CD4-positive, alpha-beta T cell (primary cell): ENCODE data around the gene EMC8. TPM values are rescaled to one million over a fixed set of nuclear protein-coding genes. Genes with fewer than 3 reads are reported as not detected.

Experiments
- ATAC-seq: fragments of 200-7000 bp; cut with Tn5 transposase; one replicate; pipeline ENCODE4 v1.10.0; 2022; ENCODE audit warnings: mild to moderate bottlenecking; ENCODE audit not compliant: poor library complexity
- CTCF ChIA-PET: fragments of 350-600 bp; sonication (Branson Sonifier 250); formaldehyde crosslinking; loops from one replicate; lab custom pipeline; 2021; ENCODE audit warnings: antibody characterized with exemption, inconsistent platforms; lab: Charles Lee
- POLR2A ChIA-PET: fragments of 350-600 bp; sonication (Branson Sonifier 250); formaldehyde crosslinking; loops from one replicate; lab custom pipeline; 2021; ENCODE audit warnings: antibody characterized with exemption, inconsistent platforms; lab: Charles Lee
- DNase-seq, 14 experiments: peaks; one replicate each; pipeline ENCODE4 v3.0.0-alpha.2; 2013 to 2020; ENCODE audit warnings: mixed read lengths in 2 of 14
- H3K27ac ChIP-seq, 2 donors: one replicate each; pipeline versions ENCODE4 v1.5.1 to v1.7.0; 2013; ENCODE audit warnings: low read length in 2 of 2, low read depth in 1 of 2, mild to moderate bottlenecking in 1 of 2
- H3K27me3 ChIP-seq, 2 experiments: 1 replicate in 1 of 2; 2 replicates in 1 of 2; pipeline versions ENCODE4 v1.6.1 to v1.7.0; 2013; ENCODE audit warnings: low read length in 2 of 2, control low read depth in 1 of 2, mild to moderate bottlenecking in 1 of 2, moderate library complexity in 1 of 2; ENCODE audit not compliant: insufficient read depth in 2 of 2, control insufficient read depth in 1 of 2
- H3K36me3 ChIP-seq: one replicate; pipeline ENCODE4 v1.6.1; 2013; ENCODE audit warnings: low read length, control low read depth; ENCODE audit not compliant: insufficient read depth
- H3K4me1 ChIP-seq: one replicate; pipeline ENCODE4 v1.6.1; 2013; ENCODE audit warnings: low read length, control low read depth; ENCODE audit not compliant: insufficient read depth
- H3K4me3 ChIP-seq: one replicate; pipeline ENCODE4 v1.5.1; 2013; ENCODE audit warnings: mild to moderate bottlenecking, low read length, moderate library complexity
- H3K9me3 ChIP-seq, 2 experiments: 1 replicate in 1 of 2; 2 replicates in 1 of 2; pipeline versions ENCODE4 v1.6.1 to v1.7.0; 2013; ENCODE audit warnings: low read length in 2 of 2, mild to moderate bottlenecking in 2 of 2, control low read depth in 1 of 2, moderate library complexity in 1 of 2; ENCODE audit not compliant: control insufficient read depth in 1 of 2, insufficient read depth in 1 of 2
- H3K27ac Mint-ChIP-seq: one replicate; pipeline ENCODE4 v1.8.0; 2020; ENCODE audit warnings: mixed read lengths
- H3K27me3 Mint-ChIP-seq: one replicate; pipeline ENCODE4 v1.8.0; 2021; ENCODE audit warnings: mixed read lengths
- H3K36me3 Mint-ChIP-seq: one replicate; pipeline ENCODE4 v1.8.0; 2021; ENCODE audit warnings: low read depth, mixed read lengths
- H3K4me1 Mint-ChIP-seq: one replicate; pipeline ENCODE4 v1.8.0; 2021; ENCODE audit warnings: low read depth, mixed read lengths
- H3K4me3 Mint-ChIP-seq: one replicate; pipeline ENCODE4 v1.8.0; 2020; ENCODE audit warnings: mild to moderate bottlenecking, mixed read lengths
- H3K9me3 Mint-ChIP-seq: one replicate; pipeline ENCODE4 v1.8.0; 2020; ENCODE audit warnings: mixed read lengths
- intact Hi-C, 2 experiments: fragments of 100-400 bp; cut with DNase I in 1 of 2; cut with micrococcal nuclease in 1 of 2; formaldehyde crosslinking; loops; one replicate each; pipeline versions ENCODE4 v1.15.1 to v1.9.0; 2023 to 2025; cut with DNase I, micrococcal nuclease
- total RNA-seq, 174 experiments: library from RNA in 2 of 174; stranded (reverse) in 2 of 174; gene quantifications; one replicate each; pipeline ENCODE4 v1.2.3 and lab custom pipeline; 2021 to 2026
- TF ChIP-seq, protein P1 (sequence below): fragments of 200-600 bp; IDR thresholded peaks from one replicate; pipeline ENCODE4 v1.8.0; 2022; ENCODE audit warnings: antibody characterized with exemption, mild to moderate bottlenecking

EMC8 gene
- total RNA-seq, 2 experiments from 2014 or later: 38.9 to 41.7 TPM

GRCh38 chr16:85842848-85843247 is 43.5 kb upstream of the EMC8 start:
- H3K9me3 Mint-ChIP-seq: no peaks in the 10 kb centered on the region
- POLR2A ChIA-PET: no interaction called here
- TF ChIP-seq, protein P1, sequence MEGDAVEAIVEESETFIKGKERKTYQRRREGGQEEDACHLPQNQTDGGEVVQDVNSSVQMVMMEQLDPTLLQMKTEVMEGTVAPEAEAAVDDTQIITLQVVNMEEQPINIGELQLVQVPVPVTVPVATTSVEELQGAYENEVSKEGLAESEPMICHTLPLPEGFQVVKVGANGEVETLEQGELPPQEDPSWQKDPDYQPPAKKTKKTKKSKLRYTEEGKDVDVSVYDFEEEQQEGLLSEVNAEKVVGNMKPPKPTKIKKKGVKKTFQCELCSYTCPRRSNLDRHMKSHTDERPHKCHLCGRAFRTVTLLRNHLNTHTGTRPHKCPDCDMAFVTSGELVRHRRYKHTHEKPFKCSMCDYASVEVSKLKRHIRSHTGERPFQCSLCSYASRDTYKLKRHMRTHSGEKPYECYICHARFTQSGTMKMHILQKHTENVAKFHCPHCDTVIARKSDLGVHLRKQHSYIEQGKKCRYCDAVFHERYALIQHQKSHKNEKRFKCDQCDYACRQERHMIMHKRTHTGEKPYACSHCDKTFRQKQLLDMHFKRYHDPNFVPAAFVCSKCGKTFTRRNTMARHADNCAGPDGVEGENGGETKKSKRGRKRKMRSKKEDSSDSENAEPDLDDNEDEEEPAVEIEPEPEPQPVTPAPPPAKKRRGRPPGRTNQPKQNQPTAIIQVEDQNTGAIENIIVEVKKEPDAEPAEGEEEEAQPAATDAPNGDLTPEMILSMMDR: no peak
- ATAC-seq (no peak), DNase-seq (no peak)
- Histone ChIP-seq H3K4me3 (no peak overlapping the region), H3K27ac (no peak overlapping the region), H3K36me3 (no peaks in the 10 kb centered on the region), H3K4me1 (no peaks in the 10 kb centered on the region), H3K9me3 (peaks cover 0 to 9% of the 10 kb centered on the region in 2 experiments), H3K27me3 (peaks cover 0 to under 1% of the 10 kb centered on the region in 2 experiments)
- intact Hi-C loops: no loop called here
- peaks cover 9% of the 10 kb centered on the region for H3K4me1 Mint-ChIP-seq
- CTCF ChIA-PET: no interaction called here
- H3K4me3 Mint-ChIP-seq: no peak overlapping the region
- H3K36me3 Mint-ChIP-seq: no peaks in the 10 kb centered on the region
- no peak overlapping the region for H3K27ac Mint-ChIP-seq
- H3K27me3 Mint-ChIP-seq: peaks cover 28% of the 10 kb centered on the region

- no peaks in the 10 kb centered on the region for H3K9me3 Mint-ChIP-seq
- H3K36me3 Mint-ChIP-seq: no peaks in the 10 kb centered on the region
- ATAC-seq (no peak), DNase-seq (no peak)
- Histone ChIP-seq H3K27ac (no peak overlapping the region), H3K27me3 (peaks cover 0 to 4% of the 10 kb centered on the region in 2 experiments), H3K9me3 (peaks cover 0 to 9% of the 10 kb centered on the region in 2 experiments), H3K36me3 (no peaks in the 10 kb centered on the region), H3K4me3 (no peak overlapping the region), H3K4me1 (no peaks in the 10 kb centered on the region)
- ChIA-PET CTCF (no interaction called here), POLR2A (no interaction called here)
- peaks cover 9% of the 10 kb centered on the region for H3K4me1 Mint-ChIP-seq
- TF ChIP-seq, protein P1: no peak
- no peak overlapping the region for H3K27ac Mint-ChIP-seq
- peaks cover 31% of the 10 kb centered on the region for H3K27me3 Mint-ChIP-seq
- intact Hi-C loops: no loop called here
- no peak overlapping the region for H3K4me3 Mint-ChIP-seq
Measured at GRCh38 chr16:85842435-85842834, 43.1 kb upstream of the EMC8 start.

DNA sequence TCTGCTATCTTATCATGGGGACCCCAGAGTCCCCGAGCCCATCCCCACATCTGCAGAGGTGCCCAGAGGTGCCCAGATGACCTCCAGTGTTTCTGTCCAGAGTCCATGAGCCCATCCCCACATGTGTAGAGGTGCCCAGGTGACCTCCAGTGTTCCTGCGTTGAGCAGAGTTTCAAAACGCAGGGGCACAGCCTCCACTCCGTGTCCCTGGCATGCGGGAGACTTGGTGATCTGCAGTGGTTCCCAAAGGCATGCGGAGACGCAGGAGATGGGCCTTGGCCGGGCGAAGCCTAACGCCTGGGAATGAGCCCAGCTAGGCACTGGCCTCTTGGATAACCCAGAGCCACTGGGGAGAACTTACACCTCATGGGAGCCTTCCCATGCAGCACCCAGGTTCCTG is 41.5 kb upstream of the EMC8 start:
- no peaks in the 10 kb centered on the region for H3K4me1 ChIP-seq
- no peak overlapping the region for H3K4me3 Mint-ChIP-seq
- H3K27ac ChIP-seq: no peak overlapping the region
- ChIA-PET POLR2A (no interaction called here), CTCF (no interaction called here)
- no peak overlapping the region for H3K27ac Mint-ChIP-seq
- no peaks in the 10 kb centered on the region for H3K36me3 ChIP-seq
- ATAC-seq: no peak
- DNase-seq: no peak
- H3K27me3 ChIP-seq: peaks cover 0 to 4% of the 10 kb centered on the region in 2 experiments
- no peak overlapping the region for H3K4me3 ChIP-seq
- no peaks in the 10 kb centered on the region for H3K9me3 Mint-ChIP-seq
- H3K4me1 Mint-ChIP-seq: peaks cover 5% of the 10 kb centered on the region
- TF ChIP-seq, protein P1: no peak
- peaks cover 0 to 9% of the 10 kb centered on the region in 2 experiments for H3K9me3 ChIP-seq
- no peaks in the 10 kb centered on the region for H3K36me3 Mint-ChIP-seq
- H3K27me3 Mint-ChIP-seq: peaks cover 27% of the 10 kb centered on the region
- intact Hi-C loops: no loop called here
